HFFc6 (cell line): ENCODE measurements around the gene SPNS3. TPM values are rescaled to one million over a fixed set of nuclear protein-coding genes. Genes with fewer than 3 reads are reported as not detected.

ENCODE experiments used
- DNase-seq: peaks from one replicate; pipeline ENCODE4 v3.0.0-alpha.2; 2018
- H3K27ac Mint-ChIP-seq: 2 replicates; pipeline ENCODE4 v1.8.0; 2020; ENCODE audit warnings: mild to moderate bottlenecking, mixed read lengths
- H3K27me3 Mint-ChIP-seq: 2 replicates; pipeline ENCODE4 v1.8.0; 2021; ENCODE audit warnings: mild to moderate bottlenecking, moderate library complexity, mixed read lengths; ENCODE audit not compliant: insufficient read depth
- H3K36me3 Mint-ChIP-seq: 2 replicates; pipeline ENCODE4 v1.8.0; 2021; ENCODE audit warnings: low read depth, mixed read lengths
- H3K4me1 Mint-ChIP-seq: 2 replicates; pipeline ENCODE4 v1.8.0; 2020; ENCODE audit warnings: low read depth, mixed read lengths
- H3K4me3 Mint-ChIP-seq: 2 replicates; pipeline ENCODE4 v1.8.0; 2020; ENCODE audit warnings: mild to moderate bottlenecking, moderate library complexity, mixed read lengths
- H3K9me3 Mint-ChIP-seq: 2 replicates; pipeline ENCODE4 v1.8.0; 2020; ENCODE audit warnings: mild to moderate bottlenecking, mixed read lengths
- CTCF ChIP-seq: fragments of 200-600 bp; sonication (generic); IDR thresholded peaks from 2 replicates; pipeline ENCODE4 v1.5.0; 2021; ENCODE audit warnings: antibody characterized with exemption, mild to moderate bottlenecking
- total RNA-seq, 6 experiments: library from RNA; stranded (reverse); fragmentation: NEBNext Ultra II Directional; extraction: Animal tissue kit (Norgen Biotek cat#: 25700); gene quantifications; 2 replicates in 1 of 6; 3 replicates in 5 of 6; pipeline ENCODE4 v1.2.3, GENCODE V29; 2021

Gene SPNS3
- total RNA-seq, 6 experiments from 2014 or later, result not detected

- Mint-ChIP-seq H3K4me1 (peaks cover 8% of the 10 kb centered on the region; the same call in 1 of the 2 replicates), H3K9me3 (no peaks in the 10 kb centered on the region), H3K27ac (no peak overlapping the region), H3K36me3 (no peaks in the 10 kb centered on the region), H3K27me3 (peaks cover 48% of the 10 kb centered on the region), H3K4me3 (no peak overlapping the region)
- DNase-seq, result no peak
- no peak for TF ChIP-seq CTCF
Observed at GRCh38 chr17:4500191-4500571, 66.4 kb downstream of the SPNS3 start.

- H3K27ac Mint-ChIP-seq, result no peak overlapping the region
Observed at GRCh38 chr17:4501295-4501949, 67.7 kb downstream of the SPNS3 start.

GRCh38 chr17:4502466-4503154 is 68.9 kb downstream of the SPNS3 start:
- Mint-ChIP-seq H3K36me3 (no peaks in the 10 kb centered on the region), H3K27me3 (peaks cover 41% of the 10 kb centered on the region)
- no peak for TF ChIP-seq CTCF

More at GRCh38 chr17:4501295-4501949, 67.7 kb downstream of the SPNS3 start:
- TF ChIP-seq CTCF, result no peak
- peaks cover 50% of the 10 kb centered on the region for H3K27me3 Mint-ChIP-seq
- H3K4me3 Mint-ChIP-seq, result no peak overlapping the region
- peaks cover 8% of the 10 kb centered on the region; the same call in 1 of the 2 replicates for H3K4me1 Mint-ChIP-seq
- no peaks in the 10 kb centered on the region for H3K9me3 Mint-ChIP-seq
- no peaks in the 10 kb centered on the region for H3K36me3 Mint-ChIP-seq
- DNase-seq, result no peak

GRCh38 chr17:4503283-4504025 is 69.7 kb downstream of the SPNS3 start:
- no peak overlapping the region for H3K4me3 Mint-ChIP-seq

More at GRCh38 chr17:4502466-4503154, 68.9 kb downstream of the SPNS3 start:
- Mint-ChIP-seq H3K27ac (no peak overlapping the region), H3K4me1 (peaks cover 1% of the 10 kb centered on the region; the same call in 1 of the 2 replicates), H3K4me3 (no peak overlapping the region), H3K9me3 (no peaks in the 10 kb centered on the region)
- no peak for DNase-seq

More at GRCh38 chr17:4503283-4504025, 69.7 kb downstream of the SPNS3 start:
- DNase-seq, result no peak
- no peak overlapping the region for H3K27ac Mint-ChIP-seq
- H3K36me3 Mint-ChIP-seq, result no peaks in the 10 kb centered on the region
- no peaks in the 10 kb centered on the region for H3K9me3 Mint-ChIP-seq
- no peak for TF ChIP-seq CTCF
- H3K27me3 Mint-ChIP-seq, result peaks cover 48% of the 10 kb centered on the region
- H3K4me1 Mint-ChIP-seq, result no peaks in the 10 kb centered on the region
